PFSK-1 (cell line): ENCODE data around the gene FRMPD1.

ENCODE experiments used
- FOXP2 ChIP-seq: optimal IDR thresholded peaks from 2 replicates; pipeline ENCODE3; 2011; ENCODE audit warnings: borderline replicate concordance, control low read depth, inconsistent platforms; ENCODE audit not compliant: insufficient read depth; ENCODE audit errors: extremely low read length, extremely low read depth
- POLR2AphosphoS5 ChIP-seq: IDR thresholded peaks from 2 replicates; pipeline ENCODE4 v1.6.1; 2012; ENCODE audit warnings: low read depth, mild to moderate bottlenecking, control low read depth, low read length, moderate library complexity
- SIN3A ChIP-seq: IDR thresholded peaks from 2 replicates; pipeline ENCODE4 v1.6.1; 2012; ENCODE audit warnings: mild to moderate bottlenecking, low read length, moderate library complexity, borderline replicate concordance; ENCODE audit not compliant: insufficient read depth
- TAF1 ChIP-seq: IDR thresholded peaks from 2 replicates; pipeline ENCODE4 v1.6.1; 2012; ENCODE audit warnings: low read length, control low read depth, borderline replicate concordance; ENCODE audit not compliant: insufficient read depth
- TF ChIP-seq, protein P1 (sequence below), 2 experiments: IDR thresholded peaks; 2 replicates each; pipeline versions ENCODE4 v1.6.1 to v1.8.0; 2011 to 2012; ENCODE audit warnings: low read depth in 2 of 2, low read length in 2 of 2, control low read depth in 1 of 2, inconsistent platforms in 1 of 2, mild to moderate bottlenecking in 1 of 2, moderate library complexity in 1 of 2; ENCODE audit not compliant: insufficient read depth in 1 of 2

FRMPD1 gene

DNA sequence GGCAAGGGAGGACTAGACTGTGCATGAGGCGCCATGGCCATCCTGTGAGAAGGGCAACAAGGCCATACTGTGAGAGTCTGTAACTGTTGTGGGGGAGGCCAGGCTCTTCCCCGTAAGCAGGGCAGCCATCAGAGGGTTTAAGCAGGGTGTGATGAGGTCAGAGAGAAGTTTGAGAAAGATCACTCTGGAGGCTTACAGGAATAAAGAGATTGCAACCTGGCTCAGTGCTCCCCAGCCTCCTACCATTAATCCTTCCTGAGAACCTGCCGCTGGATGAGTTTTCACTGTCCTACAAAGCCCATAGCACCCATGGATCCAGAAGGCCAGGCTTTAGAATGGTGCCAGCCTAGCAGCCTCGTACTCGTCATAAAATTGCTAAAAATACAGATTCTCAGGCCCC lies 88.5 kb downstream of the FRMPD1 start:
- TF ChIP-seq SIN3A = no peak
- no peak for TF ChIP-seq TAF1
- no peak for TF ChIP-seq POLR2AphosphoS5
- TF ChIP-seq, protein P1, sequence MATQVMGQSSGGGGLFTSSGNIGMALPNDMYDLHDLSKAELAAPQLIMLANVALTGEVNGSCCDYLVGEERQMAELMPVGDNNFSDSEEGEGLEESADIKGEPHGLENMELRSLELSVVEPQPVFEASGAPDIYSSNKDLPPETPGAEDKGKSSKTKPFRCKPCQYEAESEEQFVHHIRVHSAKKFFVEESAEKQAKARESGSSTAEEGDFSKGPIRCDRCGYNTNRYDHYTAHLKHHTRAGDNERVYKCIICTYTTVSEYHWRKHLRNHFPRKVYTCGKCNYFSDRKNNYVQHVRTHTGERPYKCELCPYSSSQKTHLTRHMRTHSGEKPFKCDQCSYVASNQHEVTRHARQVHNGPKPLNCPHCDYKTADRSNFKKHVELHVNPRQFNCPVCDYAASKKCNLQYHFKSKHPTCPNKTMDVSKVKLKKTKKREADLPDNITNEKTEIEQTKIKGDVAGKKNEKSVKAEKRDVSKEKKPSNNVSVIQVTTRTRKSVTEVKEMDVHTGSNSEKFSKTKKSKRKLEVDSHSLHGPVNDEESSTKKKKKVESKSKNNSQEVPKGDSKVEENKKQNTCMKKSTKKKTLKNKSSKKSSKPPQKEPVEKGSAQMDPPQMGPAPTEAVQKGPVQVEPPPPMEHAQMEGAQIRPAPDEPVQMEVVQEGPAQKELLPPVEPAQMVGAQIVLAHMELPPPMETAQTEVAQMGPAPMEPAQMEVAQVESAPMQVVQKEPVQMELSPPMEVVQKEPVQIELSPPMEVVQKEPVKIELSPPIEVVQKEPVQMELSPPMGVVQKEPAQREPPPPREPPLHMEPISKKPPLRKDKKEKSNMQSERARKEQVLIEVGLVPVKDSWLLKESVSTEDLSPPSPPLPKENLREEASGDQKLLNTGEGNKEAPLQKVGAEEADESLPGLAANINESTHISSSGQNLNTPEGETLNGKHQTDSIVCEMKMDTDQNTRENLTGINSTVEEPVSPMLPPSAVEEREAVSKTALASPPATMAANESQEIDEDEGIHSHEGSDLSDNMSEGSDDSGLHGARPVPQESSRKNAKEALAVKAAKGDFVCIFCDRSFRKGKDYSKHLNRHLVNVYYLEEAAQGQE (IDR thresholded peaks at IDR 0.05; ENCODE audit: insufficient read depth in 1 of 2, low read depth in 2 of 2, low read length in 2 of 2) = no peak
- TF ChIP-seq FOXP2 = no peak

DNA sequence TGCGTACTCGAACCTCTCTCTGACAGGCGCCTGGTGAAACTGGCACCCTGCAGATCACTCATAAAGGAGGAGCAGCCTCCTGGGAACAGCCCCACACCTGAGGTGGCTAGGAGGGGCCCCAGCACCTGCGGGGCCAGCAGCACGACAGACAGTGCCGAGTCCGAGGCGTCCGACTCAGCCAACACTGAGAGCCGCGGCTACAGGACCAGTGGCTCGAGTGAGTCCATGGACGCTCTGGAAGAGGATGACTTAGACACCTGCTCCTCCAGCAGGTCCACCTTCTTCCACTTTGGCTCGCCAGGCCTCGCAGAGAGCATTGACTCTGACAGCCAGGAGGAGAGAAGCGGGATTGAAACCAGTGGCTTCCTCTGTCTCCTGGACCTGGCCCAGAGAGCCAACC lies 89.4 kb downstream of the FRMPD1 start:
- TF ChIP-seq POLR2AphosphoS5 = no peak

DNA sequence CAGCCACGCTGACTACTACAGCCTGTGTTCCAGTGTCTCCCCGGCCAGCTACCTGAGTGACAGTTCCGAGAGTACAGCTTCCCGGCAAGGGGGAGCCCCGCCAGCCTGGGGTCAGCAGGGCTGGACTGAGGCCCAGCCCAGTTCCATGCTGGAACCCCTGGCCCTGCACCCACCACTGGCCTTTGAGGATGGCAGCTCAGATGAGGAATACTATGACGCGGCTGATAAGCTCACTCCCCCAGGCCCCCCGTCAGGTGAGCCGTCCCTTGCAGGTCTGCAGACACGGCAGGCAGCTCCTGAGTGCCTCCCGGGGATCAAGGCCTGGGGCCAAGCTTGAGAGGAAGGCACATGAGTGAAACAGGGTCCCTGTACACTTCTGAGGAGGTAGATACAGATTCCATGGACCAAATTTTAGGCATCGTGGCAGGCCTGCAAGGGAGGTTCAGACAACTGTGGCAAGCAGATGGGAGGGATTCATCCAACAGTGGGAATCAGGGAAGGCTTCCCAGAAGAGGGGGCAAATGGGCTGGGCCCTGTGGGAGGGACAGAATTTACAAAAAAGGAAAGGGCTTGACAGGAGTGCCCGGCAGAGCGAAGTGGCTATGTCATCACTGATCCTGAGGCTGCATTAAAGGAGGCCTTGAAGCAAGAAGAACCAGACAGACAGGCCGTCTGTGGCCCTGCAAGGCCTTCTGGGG lies 90.0 kb downstream of the FRMPD1 start:
- TF ChIP-seq TAF1 = no peak
- TF ChIP-seq, protein P1 (IDR thresholded peaks at IDR 0.05; ENCODE audit: insufficient read depth in 1 of 2, low read depth in 2 of 2, low read length in 2 of 2) = no peak
- TF ChIP-seq FOXP2 = no peak
- no peak for TF ChIP-seq SIN3A
- no peak for TF ChIP-seq POLR2AphosphoS5

DNA sequence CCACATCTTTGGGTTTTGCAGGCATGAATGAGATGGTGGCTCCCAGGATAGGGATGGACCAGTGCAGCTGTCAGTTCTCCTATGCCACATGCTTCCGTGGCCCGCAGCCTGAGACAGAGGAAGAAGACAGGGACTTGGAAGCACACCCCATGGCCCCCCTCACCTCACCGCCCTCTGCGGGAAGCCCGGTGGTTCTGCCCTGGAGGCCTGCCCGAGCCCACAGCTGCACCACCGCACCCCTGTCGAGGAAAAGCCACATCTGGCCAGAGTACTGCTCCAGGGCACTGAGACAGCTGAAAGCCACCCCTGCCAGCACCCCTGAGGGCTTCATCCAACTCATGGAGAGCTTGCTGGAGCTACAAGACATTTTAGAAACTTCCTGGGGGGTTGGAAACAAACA lies 95.2 kb downstream of the FRMPD1 start:
- no peak for TF ChIP-seq SIN3A
- no peak for TF ChIP-seq FOXP2
- no peak for TF ChIP-seq POLR2AphosphoS5
- no peak for TF ChIP-seq TAF1
- TF ChIP-seq, protein P1 (IDR thresholded peaks at IDR 0.05; ENCODE audit: insufficient read depth in 1 of 2, low read depth in 2 of 2, low read length in 2 of 2) = no peak

DNA sequence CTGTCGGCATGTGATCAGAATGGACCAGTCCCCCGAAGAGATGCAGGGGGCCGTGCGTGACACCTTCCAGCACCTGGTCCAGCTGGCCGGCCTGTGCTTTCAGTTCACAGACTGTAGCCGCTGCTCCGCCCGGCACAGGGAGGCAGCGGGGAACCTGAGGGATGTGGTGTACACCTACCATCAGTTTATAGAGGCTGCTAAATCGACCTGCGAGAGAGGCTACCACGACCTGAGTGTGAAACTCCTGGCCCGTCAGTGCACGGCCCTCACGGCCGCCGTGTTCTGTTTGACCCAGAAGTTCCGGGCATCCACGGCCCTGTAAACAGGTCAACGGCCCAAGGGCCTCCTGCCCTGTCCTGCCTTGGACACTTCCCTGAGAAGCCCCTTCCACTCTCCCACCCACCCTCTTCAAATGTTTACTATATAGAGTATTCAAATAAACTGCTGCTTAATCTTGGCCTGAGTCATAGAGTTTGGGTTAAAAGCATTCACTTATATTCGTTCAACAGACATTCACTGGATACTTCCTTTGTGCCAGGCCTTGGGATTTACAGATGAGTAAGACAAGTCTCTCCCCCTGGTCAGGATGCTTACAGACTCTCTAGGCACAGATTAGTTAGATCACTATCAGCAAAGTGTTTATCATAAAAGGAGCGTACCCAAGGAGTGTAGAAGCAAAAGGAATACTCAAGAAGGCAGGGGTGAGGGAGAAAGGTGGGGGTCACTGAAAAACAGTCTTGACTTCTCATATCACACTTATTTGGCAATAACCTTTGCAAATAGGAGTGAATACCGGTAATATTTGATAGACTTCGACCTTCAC lies 95.9 kb downstream of the FRMPD1 start:
- no peak for TF ChIP-seq FOXP2

DNA sequence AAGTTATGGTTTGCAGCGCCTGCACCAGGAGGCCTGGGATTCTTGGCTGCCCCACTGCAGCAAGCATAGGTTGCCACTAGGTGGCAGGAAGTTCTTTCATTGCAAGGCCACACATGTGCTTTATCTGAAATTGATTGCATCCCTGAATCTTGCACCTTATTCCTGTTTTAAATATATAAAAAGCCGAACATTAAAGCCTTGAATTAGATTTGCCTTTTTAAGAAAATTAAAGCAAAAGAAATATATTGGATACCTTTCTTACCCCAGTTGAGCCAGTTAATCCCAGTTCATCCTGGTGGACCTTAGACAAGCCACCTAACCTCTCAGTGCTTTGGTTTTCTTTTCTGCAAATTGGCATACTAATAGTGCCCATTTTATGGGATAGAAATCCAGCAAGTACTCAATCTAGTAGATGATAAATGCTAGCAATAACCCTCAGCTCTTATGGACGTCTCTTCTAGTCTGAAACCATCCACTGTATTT lies 96.6 kb downstream of the FRMPD1 start:
- TF ChIP-seq SIN3A = no peak
- TF ChIP-seq TAF1 = no peak
- TF ChIP-seq, protein P1 (IDR thresholded peaks at IDR 0.05; ENCODE audit: insufficient read depth in 1 of 2, low read depth in 2 of 2, low read length in 2 of 2) = no peak
- TF ChIP-seq FOXP2 = no peak
- no peak for TF ChIP-seq POLR2AphosphoS5
